HG03575 (cell line): ENCODE results near the gene NYAP1.
"Not testable (repeated sequence)": the region's sequence is repeated elsewhere in the genome, so short reads cannot be mapped to it uniquely, and the experiment has no call there.

Experiments used
- ATAC-seq: cut with Tn5 transposase; IDR thresholded peaks from one replicate; pipeline ENCODE4 v1.9.1; 2021; ENCODE audit not compliant: unreplicated experiment, insufficient number of reproducible peaks, low FRiP score; ENCODE audit errors: extremely low read depth

The NYAP1 gene

GRCh38 chr7:100535982-100536381 lies 52.3 kb downstream of the NYAP1 start:
- ATAC-seq: not testable (repeated sequence)

GRCh38 chr7:100536695-100537094 lies 53.0 kb downstream of the NYAP1 start:
- not testable (repeated sequence) for ATAC-seq

- ATAC-seq: no peak
These were observed 54.6 kb downstream of the NYAP1 start for GRCh38 chr7:100538348-100538653.

- ATAC-seq: peak; percentile 61
These were observed 55.1 kb downstream of the NYAP1 start, which contains the start of gene AGFG2 for GRCh38 chr7:100538654-100539435. AGFG2 (plus strand) TSS chr7:100539203; CDS start chr7:100539347, 144 bp downstream.

GRCh38 chr7:100539436-100540006 lies 55.8 kb downstream of the NYAP1 start:
- ATAC-seq: no peak

GRCh38 chr7:100540073-100540723 lies 56.5 kb downstream of the NYAP1 start:
- ATAC-seq: no peak

- ATAC-seq: not testable (repeated sequence)
These were observed 57.6 kb downstream of the NYAP1 start for GRCh38 chr7:100541309-100541708.

- ATAC-seq: no peak
These were observed 59.9 kb downstream of the NYAP1 start for GRCh38 chr7:100543586-100543985.

- no peak for ATAC-seq
These were observed 60.7 kb downstream of the NYAP1 start for GRCh38 chr7:100544386-100544785.
